Measurements from ENCODE around the gene OSBPL3. TPM values are rescaled to one million over a fixed set of nuclear protein-coding genes. Genes with fewer than 3 reads are reported as not detected.

The OSBPL3 gene
- total RNA-seq, 1 donor from 2014 or later, result 76.2 TPM

DNA sequence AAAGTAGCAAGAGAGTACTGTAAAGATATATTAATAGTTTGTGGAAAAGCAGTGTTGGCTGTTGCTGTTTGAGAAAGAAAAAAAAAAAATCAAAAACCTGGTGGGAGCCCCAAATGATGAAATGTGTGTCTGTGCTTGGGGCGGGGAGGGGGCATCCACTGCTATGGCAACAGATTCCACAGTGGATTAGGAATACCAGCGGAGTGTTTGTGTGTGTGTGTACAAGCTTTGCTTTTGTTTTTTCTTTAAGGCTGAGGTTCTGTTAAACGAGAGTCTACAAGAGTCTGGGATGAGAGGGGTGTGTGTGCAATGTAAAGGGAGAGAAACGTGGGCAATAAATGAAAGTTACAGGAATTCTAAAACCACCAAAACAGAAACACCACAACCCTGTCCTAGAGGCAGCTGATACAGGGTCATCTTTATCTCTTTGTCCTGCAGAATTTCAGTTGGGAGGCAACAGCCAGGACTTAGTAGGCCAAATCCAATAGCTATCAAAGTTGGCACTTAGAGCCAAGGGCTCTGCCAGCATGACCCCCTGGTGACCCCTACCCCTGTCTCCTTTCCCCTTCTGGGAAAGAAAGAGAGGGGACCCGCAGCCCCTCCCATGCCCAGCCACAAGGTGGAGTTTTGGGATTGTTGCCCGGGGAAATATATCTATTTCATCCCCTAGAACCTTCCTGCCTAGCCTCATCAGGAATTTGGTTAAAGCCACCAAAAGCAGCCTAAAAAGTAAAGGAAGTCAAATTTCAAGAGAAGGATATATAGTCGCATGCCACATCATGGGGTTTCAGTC lies 85.4 kb downstream of the OSBPL3 start:
- DNase-seq (ENCODE audit: low spot score), result no peak
- Mint-ChIP-seq H3K36me3 (ENCODE audit: low read depth) (peaks cover 37% of the 10 kb centered on the region), H3K4me3 (ENCODE audit: low read depth) (no peak overlapping the region), H3K27ac (no peak overlapping the region), H3K9me3 (no peaks in the 10 kb centered on the region), H3K4me1 (ENCODE audit: low read depth) (peaks cover 61% of the 10 kb centered on the region), H3K27me3 (ENCODE audit: low read depth) (no peaks in the 10 kb centered on the region)
- intact Hi-C loops (cut with micrococcal nuclease), result loop anchor here (1.0 kb wide), 1 partner anchor 176 kb away; no protein-coding TSS in a partner anchor

DNA sequence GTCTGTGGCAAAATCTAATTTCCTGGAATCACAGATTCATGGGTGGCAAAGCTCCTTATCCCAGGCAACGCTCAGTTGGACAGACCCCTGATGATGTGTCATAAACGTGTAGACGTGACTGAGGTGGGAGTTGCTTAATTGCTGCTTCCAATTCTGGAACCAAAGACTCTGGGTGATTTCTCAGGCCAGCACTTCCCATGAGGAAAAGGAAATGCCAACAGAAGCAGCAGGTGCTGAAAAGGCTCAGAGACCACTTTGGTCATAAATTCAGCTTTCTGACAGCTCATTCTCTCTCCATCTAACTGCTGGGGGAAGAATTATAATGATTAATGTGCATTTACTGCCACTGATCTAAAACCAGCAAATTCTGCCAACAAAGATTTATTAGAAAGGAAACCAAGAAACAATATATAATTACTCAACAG lies 88.7 kb downstream of the OSBPL3 start:
- H3K27me3 Mint-ChIP-seq (ENCODE audit: low read depth), result no peaks in the 10 kb centered on the region
- H3K27ac Mint-ChIP-seq, result no peak overlapping the region
- H3K4me1 Mint-ChIP-seq (ENCODE audit: low read depth), result peaks cover 57% of the 10 kb centered on the region

DNA sequence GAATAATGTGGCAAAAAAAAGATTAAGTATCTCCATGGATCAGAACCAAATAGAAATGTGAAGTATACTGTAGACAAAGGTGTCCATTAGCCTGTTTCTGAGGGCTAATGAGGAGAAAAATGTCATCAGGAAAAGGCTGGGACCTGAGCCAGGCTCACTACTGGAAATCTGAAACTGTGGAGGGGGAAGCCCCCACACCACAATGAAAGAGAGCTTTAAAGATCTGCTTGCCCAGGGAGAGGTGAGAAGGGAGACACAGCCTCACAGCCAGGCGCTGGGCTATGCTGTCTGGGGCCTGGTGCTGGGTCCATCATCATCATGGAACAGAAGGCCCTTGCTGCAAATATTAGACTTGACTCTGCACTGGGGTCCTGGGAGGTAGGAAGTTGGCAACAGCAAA lies 90.4 kb downstream of the OSBPL3 start:
- DNase-seq (ENCODE audit: low spot score), result no peak
- H3K4me3 Mint-ChIP-seq (ENCODE audit: low read depth), result no peak overlapping the region
- no peak overlapping the region for H3K27ac Mint-ChIP-seq
- H3K27me3 Mint-ChIP-seq (ENCODE audit: low read depth), result no peaks in the 10 kb centered on the region
- H3K36me3 Mint-ChIP-seq (ENCODE audit: low read depth), result peaks cover 67% of the 10 kb centered on the region
- peaks cover 57% of the 10 kb centered on the region for H3K4me1 Mint-ChIP-seq (ENCODE audit: low read depth)
- intact Hi-C loops (cut with micrococcal nuclease), result no loop called here
- H3K9me3 Mint-ChIP-seq, result no peaks in the 10 kb centered on the region

More for the DNA sequence above, 88.7 kb downstream of the OSBPL3 start:
- H3K4me3 Mint-ChIP-seq (ENCODE audit: low read depth), result no peak overlapping the region
- intact Hi-C loops (cut with micrococcal nuclease), result no loop called here
- H3K9me3 Mint-ChIP-seq, result no peaks in the 10 kb centered on the region
- no peak for DNase-seq (ENCODE audit: low spot score)
- H3K36me3 Mint-ChIP-seq (ENCODE audit: low read depth), result peaks cover 52% of the 10 kb centered on the region

DNA sequence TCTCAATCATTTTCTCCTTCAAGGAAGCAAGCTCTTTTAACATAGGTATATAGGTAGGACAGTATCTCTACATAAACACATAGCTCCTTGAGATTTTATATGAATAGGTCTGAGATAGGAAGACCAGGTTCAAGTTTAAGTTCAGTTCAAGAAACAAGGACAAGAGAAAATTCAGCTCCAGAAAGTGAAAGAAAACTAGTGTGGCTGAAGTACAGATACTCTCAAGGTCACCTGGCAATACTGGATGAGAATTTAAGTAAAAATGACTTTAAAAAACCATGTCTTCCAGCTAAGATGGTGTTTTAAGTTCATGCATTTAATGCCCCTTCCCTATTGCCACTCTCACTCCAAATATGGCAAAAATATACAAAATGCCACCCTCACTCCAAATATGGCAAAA lies 91.3 kb downstream of the OSBPL3 start:
- Mint-ChIP-seq H3K27ac (no peak overlapping the region), H3K27me3 (ENCODE audit: low read depth) (no peaks in the 10 kb centered on the region), H3K4me3 (ENCODE audit: low read depth) (no peak overlapping the region), H3K9me3 (no peaks in the 10 kb centered on the region), H3K4me1 (ENCODE audit: low read depth) (peaks cover 61% of the 10 kb centered on the region), H3K36me3 (ENCODE audit: low read depth) (peaks cover 77% of the 10 kb centered on the region)
- no peak for DNase-seq (ENCODE audit: low spot score)
- intact Hi-C loops (cut with micrococcal nuclease), result no loop called here

DNA sequence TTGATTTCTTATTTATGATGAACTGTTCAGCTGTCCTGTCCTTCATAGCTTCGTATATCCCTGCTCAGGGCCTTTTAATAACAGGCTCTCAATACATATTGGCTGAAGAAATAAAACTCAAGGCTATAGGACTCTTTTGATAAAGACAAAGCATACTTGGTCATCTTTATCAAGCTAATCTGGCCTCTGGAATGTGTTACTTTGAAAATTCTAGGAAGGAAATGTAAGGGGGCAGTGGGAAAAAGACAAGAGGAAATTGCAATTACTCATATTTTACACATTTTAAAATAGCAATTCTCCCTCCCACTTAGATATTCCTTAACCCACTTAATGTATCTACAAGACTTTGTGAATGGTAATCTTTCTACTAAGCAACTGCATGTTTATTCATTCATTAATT lies 94.3 kb downstream of the OSBPL3 start:
- no peak overlapping the region for H3K4me3 Mint-ChIP-seq (ENCODE audit: low read depth)
- peaks cover 75% of the 10 kb centered on the region for H3K36me3 Mint-ChIP-seq (ENCODE audit: low read depth)

DNA sequence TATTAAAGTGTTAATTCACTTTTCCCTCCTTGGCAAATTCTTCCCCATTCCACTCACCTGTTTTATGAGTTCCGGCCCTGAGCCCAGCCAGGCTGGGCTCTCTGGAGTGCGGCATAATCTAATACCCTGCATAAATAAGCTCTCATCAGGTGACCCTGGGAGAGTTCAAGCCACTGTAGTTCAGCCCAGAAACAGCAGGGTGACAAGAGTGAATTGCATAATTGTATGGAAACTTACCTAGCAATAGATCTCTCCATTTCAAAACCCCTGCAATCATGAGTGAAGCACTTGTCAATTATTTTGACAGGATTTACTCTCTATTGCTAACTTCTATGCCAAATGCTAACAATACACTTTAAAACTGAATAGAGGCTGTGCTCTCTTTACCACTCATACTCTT lies 94.7 kb downstream of the OSBPL3 start:
- Mint-ChIP-seq H3K36me3 (ENCODE audit: low read depth) (peaks cover 73% of the 10 kb centered on the region), H3K4me1 (ENCODE audit: low read depth) (peaks cover 73% of the 10 kb centered on the region)

More for the DNA sequence above, 94.3 kb downstream of the OSBPL3 start:
- no peaks in the 10 kb centered on the region for H3K9me3 Mint-ChIP-seq
- no peak overlapping the region for H3K27ac Mint-ChIP-seq
- intact Hi-C loops (cut with micrococcal nuclease), result no loop called here
- H3K4me1 Mint-ChIP-seq (ENCODE audit: low read depth), result peaks cover 69% of the 10 kb centered on the region
- no peaks in the 10 kb centered on the region for H3K27me3 Mint-ChIP-seq (ENCODE audit: low read depth)
- DNase-seq (ENCODE audit: low spot score), result no peak

DNA sequence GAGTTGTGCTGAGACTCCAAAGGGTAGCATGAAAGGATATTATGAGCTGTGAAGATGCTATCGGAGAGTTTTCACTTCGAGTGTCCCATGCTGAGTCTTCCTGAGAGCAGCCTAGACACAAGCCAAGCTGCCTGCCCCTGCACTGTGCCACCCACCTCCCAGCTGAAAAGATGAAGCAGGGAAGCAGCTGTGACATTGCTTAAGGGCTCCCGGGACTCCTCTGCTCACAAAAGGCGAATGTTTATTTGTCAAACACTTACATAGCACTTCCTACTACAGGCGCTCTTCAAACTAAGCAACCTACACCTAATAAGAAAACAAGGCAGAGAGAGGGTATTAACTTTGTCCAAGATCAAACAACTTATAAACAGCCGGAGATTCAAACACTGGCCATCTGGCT lies 95.6 kb downstream of the OSBPL3 start:
- peaks cover 74% of the 10 kb centered on the region for H3K4me1 Mint-ChIP-seq (ENCODE audit: low read depth)
- H3K36me3 Mint-ChIP-seq (ENCODE audit: low read depth), result peaks cover 68% of the 10 kb centered on the region
- peak overlapping the region; percentile 5 for H3K27ac Mint-ChIP-seq
- no peaks in the 10 kb centered on the region for H3K9me3 Mint-ChIP-seq
- H3K27me3 Mint-ChIP-seq (ENCODE audit: low read depth), result no peaks in the 10 kb centered on the region
- intact Hi-C loops (cut with micrococcal nuclease), result no loop called here
- H3K4me3 Mint-ChIP-seq (ENCODE audit: low read depth), result no peak overlapping the region
- DNase-seq (ENCODE audit: low spot score), result no peak

More for the DNA sequence above, 94.7 kb downstream of the OSBPL3 start:
- intact Hi-C loops (cut with micrococcal nuclease), result no loop called here
- H3K27ac Mint-ChIP-seq, result peak overlapping the region; percentile 33
- H3K4me3 Mint-ChIP-seq (ENCODE audit: low read depth), result no peak overlapping the region
- no peak for DNase-seq (ENCODE audit: low spot score)
- no peaks in the 10 kb centered on the region for H3K27me3 Mint-ChIP-seq (ENCODE audit: low read depth)
- H3K9me3 Mint-ChIP-seq, result no peaks in the 10 kb centered on the region

DNA sequence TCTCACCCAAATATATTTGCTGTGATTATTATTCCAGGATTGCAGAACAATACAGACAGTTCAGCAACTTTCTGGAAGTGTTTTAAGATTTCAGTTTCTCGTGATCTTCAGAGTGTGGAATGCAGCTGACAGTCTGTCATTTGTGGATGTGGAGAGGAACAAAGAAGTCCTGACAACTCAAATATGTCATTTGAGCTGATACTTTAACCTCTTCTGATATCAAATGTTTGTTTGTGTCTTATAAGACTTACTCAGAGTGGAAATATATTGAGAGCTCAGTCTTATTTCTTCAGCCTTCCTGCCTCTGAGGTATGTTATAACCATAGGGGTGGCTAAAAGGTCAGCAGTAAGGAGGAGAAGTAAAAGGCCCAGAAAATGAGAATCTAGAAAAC lies 96.4 kb downstream of the OSBPL3 start:
- peaks cover 66% of the 10 kb centered on the region for H3K36me3 Mint-ChIP-seq (ENCODE audit: low read depth)
- H3K4me3 Mint-ChIP-seq (ENCODE audit: low read depth), result no peak overlapping the region
- H3K9me3 Mint-ChIP-seq, result no peaks in the 10 kb centered on the region
- peak overlapping the region; percentile 65 for H3K27ac Mint-ChIP-seq
- intact Hi-C loops (cut with micrococcal nuclease), result loop anchor here (1.0 to 2.0 kb wide), 2 partner anchors 15 to 17 kb away; no protein-coding TSS in a partner anchor
- DNase-seq (ENCODE audit: low spot score), result no peak
- no peaks in the 10 kb centered on the region for H3K27me3 Mint-ChIP-seq (ENCODE audit: low read depth)
- H3K4me1 Mint-ChIP-seq (ENCODE audit: low read depth), result peaks cover 77% of the 10 kb centered on the region

DNA sequence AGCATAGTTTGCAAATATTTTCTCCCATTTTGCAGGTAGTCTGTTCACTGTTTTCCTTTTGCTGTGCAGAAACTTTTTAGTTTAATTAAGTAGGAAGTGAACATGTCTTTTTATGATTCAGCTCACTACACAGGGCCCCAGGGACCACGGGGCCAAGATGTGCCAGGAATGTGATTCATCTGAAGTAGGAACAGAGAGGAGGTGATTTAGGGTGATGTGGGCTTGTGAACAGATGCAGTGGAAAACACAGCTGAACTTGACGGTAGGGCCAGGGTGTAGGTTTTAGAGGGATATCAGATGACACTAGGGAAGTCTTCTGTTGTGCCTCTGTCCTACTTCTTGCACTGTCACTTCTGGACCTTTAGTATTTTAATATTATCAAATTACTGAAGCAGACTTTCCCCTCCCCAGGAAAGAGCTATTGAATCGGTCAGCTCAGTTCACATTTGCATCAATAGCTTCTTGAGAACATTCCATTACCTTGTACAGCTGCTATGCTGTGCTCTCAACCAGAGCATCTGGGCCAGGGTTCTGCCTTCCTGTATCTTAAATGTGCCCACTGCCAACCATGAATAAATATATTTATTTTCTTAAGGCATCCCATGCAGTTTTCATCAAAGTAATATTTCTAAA lies 96.9 kb downstream of the OSBPL3 start:
- peaks cover 65% of the 10 kb centered on the region for H3K36me3 Mint-ChIP-seq (ENCODE audit: low read depth)
- peaks cover 79% of the 10 kb centered on the region for H3K4me1 Mint-ChIP-seq (ENCODE audit: low read depth)
- H3K27ac Mint-ChIP-seq, result peak overlapping the region; percentile 53
- DNase-seq (ENCODE audit: low spot score), result no peak
- no peaks in the 10 kb centered on the region for H3K27me3 Mint-ChIP-seq (ENCODE audit: low read depth)
- no peaks in the 10 kb centered on the region for H3K9me3 Mint-ChIP-seq
- H3K4me3 Mint-ChIP-seq (ENCODE audit: low read depth), result no peak overlapping the region
- intact Hi-C loops (cut with micrococcal nuclease), result loop anchor here (1.0 to 2.0 kb wide), 2 partner anchors 16 to 17 kb away; no protein-coding TSS in a partner anchor

DNA sequence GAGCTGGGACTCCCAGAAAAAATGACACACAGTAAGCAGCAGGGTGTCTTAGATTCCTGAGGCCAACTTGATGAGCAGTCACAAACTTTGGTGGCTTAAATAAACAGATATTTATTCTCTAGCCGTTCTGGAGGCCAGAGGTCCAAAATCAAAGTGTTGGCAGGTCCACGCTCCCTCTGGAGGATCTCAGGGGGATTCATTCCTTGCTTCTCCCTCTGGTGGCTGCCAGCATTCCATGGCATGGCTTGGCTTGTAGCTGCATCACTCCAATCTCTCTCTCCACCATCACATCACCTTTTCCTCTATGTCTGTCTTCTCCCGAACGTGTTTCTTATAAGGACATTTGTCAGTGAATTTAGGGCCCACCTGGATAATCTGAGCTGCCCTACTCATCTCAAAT lies 98.4 kb downstream of the OSBPL3 start:
- peaks cover 57% of the 10 kb centered on the region for H3K36me3 Mint-ChIP-seq (ENCODE audit: low read depth)
- H3K4me1 Mint-ChIP-seq (ENCODE audit: low read depth), result peaks cover 84% of the 10 kb centered on the region
- H3K4me3 Mint-ChIP-seq (ENCODE audit: low read depth), result no peak overlapping the region
- no peaks in the 10 kb centered on the region for H3K27me3 Mint-ChIP-seq (ENCODE audit: low read depth)
- H3K9me3 Mint-ChIP-seq, result no peaks in the 10 kb centered on the region
- no peak for DNase-seq (ENCODE audit: low spot score)
- no peak overlapping the region for H3K27ac Mint-ChIP-seq
- intact Hi-C loops (cut with micrococcal nuclease), result loop anchor here (2.0 kb wide), 1 partner anchor 17 kb away; no protein-coding TSS in a partner anchor

DNA sequence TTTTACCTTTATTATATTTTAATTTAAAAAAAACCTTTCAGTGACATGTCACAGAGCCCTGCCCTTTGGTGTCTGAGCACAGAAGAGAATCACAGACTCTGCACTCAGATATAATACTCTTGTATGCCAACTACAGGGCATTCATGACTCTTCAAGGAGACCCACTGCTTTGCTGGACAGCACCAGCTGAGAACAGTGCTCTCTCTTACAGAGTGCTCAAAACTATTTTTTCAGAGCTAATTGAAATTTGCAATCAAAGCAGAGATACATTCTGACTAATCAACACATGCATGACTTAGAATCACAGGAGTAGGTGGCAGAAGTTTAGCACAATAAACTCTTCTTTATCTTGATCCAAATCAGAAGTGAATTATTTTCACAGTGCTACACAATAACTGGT lies 99.1 kb downstream of the OSBPL3 start:
- Mint-ChIP-seq H3K36me3 (ENCODE audit: low read depth) (peaks cover 55% of the 10 kb centered on the region), H3K27me3 (ENCODE audit: low read depth) (no peaks in the 10 kb centered on the region), H3K4me1 (ENCODE audit: low read depth) (peaks cover 80% of the 10 kb centered on the region), H3K4me3 (ENCODE audit: low read depth) (no peak overlapping the region), H3K27ac (peak overlapping the region; percentile 70), H3K9me3 (no peaks in the 10 kb centered on the region)
- intact Hi-C loops (cut with micrococcal nuclease), result no loop called here
- DNase-seq (ENCODE audit: low spot score), result no peak

DNA sequence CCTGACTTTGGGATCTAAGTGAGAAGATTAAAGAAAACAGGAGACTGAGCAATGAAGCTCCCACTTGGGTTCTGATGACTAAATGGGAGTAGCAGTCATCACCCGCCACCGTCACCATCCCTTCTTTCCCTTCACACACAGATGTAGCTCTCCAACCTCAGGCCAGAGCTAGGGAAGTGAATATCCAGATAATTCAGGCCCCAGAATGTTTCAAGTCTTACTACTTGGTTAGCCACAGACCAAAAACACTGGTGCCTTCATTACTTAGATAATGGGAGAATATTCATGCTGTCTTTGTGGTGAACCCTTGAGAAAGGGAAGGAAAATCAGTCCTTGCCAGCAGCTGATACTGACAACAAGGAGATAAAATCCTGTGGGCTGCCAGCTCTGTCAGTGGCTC lies 100.7 kb downstream of the OSBPL3 start:
- H3K4me3 Mint-ChIP-seq (ENCODE audit: low read depth), result no peak overlapping the region
- H3K27me3 Mint-ChIP-seq (ENCODE audit: low read depth), result no peaks in the 10 kb centered on the region
- no peaks in the 10 kb centered on the region for H3K9me3 Mint-ChIP-seq
- H3K27ac Mint-ChIP-seq, result peak overlapping the region; percentile 51
- peaks cover 67% of the 10 kb centered on the region for H3K4me1 Mint-ChIP-seq (ENCODE audit: low read depth)
- intact Hi-C loops (cut with micrococcal nuclease), result no loop called here
- H3K36me3 Mint-ChIP-seq (ENCODE audit: low read depth), result peaks cover 45% of the 10 kb centered on the region
- no peak for DNase-seq (ENCODE audit: low spot score)

DNA sequence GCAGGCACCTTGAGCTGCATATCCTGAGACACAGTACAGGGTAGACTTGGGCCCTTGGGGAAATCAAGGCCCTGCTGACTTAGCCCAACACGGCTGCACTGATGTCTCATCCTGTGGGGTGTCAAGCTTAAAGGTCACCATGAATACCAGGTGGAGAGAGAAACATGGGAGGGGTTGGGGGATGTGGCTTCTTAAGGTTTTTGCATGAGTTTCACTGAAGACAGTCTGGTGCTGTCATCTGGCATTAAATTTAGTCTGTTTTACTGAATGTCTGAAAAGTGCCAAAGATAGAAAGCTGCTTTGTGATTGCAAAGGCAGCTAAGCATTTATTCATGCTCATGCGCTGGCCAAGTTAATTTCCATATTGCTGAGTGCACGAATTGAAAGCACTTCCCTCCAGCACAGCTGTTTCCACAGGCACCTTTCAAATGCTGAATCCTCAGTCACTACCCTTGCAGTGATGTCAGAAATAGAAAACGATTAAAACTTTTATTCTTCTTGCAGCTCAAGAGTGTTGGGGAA lies 102.1 kb downstream of the OSBPL3 start:
- intact Hi-C loops (cut with micrococcal nuclease), result loop anchor here (1.0 kb wide), 3 partner anchors 12 to 57 kb away; no protein-coding TSS in a partner anchor
- H3K27ac Mint-ChIP-seq, result peak overlapping the region; percentile 69

More for the DNA sequence above, 102.1 kb downstream of the OSBPL3 start:
- DNase-seq (ENCODE audit: low spot score), result peak; percentile 16
- Mint-ChIP-seq H3K27me3 (ENCODE audit: low read depth) (no peaks in the 10 kb centered on the region), H3K4me1 (ENCODE audit: low read depth) (peaks cover 56% of the 10 kb centered on the region), H3K4me3 (ENCODE audit: low read depth) (peak overlapping the region; percentile 49), H3K9me3 (no peaks in the 10 kb centered on the region), H3K36me3 (ENCODE audit: low read depth) (peaks cover 38% of the 10 kb centered on the region)
